Measurements from ENCODE around the gene SOSTDC1.

The SOSTDC1 gene, protein sequence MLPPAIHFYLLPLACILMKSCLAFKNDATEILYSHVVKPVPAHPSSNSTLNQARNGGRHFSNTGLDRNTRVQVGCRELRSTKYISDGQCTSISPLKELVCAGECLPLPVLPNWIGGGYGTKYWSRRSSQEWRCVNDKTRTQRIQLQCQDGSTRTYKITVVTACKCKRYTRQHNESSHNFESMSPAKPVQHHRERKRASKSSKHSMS

DNA sequence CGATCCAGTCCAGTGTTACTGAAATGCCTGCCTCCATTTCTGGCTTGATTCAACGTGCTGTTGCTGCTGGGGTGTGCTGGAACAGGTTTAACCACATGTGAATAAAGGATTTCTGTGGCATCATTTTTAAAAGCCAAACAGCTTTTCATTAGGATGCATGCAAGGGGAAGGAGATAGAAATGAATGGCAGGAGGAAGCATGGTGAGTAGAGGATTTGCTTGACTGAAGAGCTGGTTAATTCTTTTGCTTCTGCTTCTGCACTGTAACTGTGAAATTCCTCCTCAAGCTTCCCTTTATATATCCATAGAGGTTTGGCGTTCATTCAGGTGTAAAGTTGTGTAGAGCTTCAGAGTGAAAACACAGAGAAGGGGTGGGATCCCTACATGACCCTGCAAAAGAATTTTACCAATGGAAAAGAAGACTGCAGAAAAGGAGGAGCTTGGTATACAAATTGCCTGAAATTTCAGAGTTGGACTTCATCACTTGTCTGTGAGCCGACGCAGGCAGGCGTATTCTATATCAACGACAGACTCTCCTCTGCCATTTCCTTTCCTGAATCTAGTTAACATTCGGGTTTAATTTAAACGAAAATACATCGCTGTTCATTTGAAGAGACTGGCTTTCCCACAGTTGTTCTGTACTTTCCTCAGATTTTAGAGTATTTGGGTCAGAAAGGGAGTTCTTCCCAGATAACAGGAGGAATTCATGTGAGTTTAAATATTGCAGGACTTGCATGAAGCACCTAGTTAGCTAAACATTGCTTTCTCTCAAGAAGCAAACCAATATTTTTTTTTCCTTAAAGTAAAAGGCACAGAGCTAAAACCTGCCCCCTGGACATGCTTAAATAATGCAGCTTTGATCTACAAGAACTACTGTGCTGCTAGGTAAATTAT, at the start of gene SOSTDC1:
Gene SOSTDC1 (minus strand): TSS at position 270 of the 893 bp plus-strand sequence. CDS start 70 bp downstream, at position 200.
- TF ChIP-seq MYC (IDR thresholded peaks at IDR 0.05; ENCODE audit: low read depth, low read length): no peak
- TF ChIP-seq POLR2A (IDR thresholded peaks at IDR 0.05; ENCODE audit: extremely low read depth, insufficient read length): no peak
- TF ChIP-seq, protein P1, sequence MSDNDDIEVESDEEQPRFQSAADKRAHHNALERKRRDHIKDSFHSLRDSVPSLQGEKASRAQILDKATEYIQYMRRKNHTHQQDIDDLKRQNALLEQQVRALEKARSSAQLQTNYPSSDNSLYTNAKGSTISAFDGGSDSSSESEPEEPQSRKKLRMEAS (IDR thresholded peaks at IDR 0.05; ENCODE audit: low read depth, low read length): no peak
- TF ChIP-seq, protein P2, sequence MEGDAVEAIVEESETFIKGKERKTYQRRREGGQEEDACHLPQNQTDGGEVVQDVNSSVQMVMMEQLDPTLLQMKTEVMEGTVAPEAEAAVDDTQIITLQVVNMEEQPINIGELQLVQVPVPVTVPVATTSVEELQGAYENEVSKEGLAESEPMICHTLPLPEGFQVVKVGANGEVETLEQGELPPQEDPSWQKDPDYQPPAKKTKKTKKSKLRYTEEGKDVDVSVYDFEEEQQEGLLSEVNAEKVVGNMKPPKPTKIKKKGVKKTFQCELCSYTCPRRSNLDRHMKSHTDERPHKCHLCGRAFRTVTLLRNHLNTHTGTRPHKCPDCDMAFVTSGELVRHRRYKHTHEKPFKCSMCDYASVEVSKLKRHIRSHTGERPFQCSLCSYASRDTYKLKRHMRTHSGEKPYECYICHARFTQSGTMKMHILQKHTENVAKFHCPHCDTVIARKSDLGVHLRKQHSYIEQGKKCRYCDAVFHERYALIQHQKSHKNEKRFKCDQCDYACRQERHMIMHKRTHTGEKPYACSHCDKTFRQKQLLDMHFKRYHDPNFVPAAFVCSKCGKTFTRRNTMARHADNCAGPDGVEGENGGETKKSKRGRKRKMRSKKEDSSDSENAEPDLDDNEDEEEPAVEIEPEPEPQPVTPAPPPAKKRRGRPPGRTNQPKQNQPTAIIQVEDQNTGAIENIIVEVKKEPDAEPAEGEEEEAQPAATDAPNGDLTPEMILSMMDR (IDR thresholded peaks at IDR 0.05; ENCODE audit: low read depth, low read length): no peak
- no peak within 1 kb of the TSS for H3K4me3 ChIP-seq (ENCODE audit: low read depth, low read length)
- no peak for DNase-seq (ENCODE audit: low read depth)

DNA sequence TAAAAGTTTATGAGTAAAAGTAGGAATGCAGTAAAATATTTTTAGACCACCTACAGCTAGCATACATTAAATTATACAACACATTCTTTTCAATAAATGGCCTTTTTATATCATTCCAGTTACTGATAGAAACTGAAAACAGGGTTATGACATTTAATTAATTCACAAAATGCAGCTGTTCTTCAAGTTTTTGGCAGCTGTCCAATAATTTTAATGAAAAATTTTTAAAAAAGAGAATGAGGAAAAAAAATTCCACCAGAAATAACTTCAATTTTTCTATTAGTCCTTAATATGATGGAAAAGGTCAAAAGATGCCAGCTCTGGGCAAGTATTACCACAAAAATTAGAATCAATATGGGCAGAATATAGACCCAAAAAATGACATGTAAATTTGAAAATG, 49.2 kb upstream of the SOSTDC1 start:
- no peak overlapping the region for H3K4me3 ChIP-seq (ENCODE audit: low read depth, low read length)
- TF ChIP-seq POLR2A (IDR thresholded peaks at IDR 0.05; ENCODE audit: extremely low read depth, insufficient read length) (no peak), MYC (IDR thresholded peaks at IDR 0.05; ENCODE audit: low read depth, low read length) (no peak)
- TF ChIP-seq, protein P1 (IDR thresholded peaks at IDR 0.05; ENCODE audit: low read depth, low read length): no peak
- TF ChIP-seq, protein P2 (IDR thresholded peaks at IDR 0.05; ENCODE audit: low read depth, low read length): no peak
- no peak for DNase-seq (ENCODE audit: low read depth)

DNA sequence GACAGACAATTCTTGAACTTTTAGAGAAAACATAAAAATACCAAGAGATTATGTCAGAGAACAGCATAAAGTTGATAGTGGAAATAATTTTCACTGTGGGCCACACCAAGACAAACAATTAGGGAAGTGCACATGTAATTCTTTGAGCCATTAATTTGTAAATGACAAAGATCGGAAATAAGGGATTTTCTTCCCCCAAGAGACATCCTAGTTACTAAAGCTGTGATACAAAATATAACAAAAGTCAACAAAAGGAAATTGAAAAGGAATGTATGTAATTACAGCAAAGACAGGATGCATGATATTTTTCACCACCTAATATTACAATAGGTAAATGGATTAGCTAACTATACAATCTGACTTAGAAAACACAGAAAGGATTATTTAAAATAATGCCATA, 48.7 kb upstream of the SOSTDC1 start:
- TF ChIP-seq, protein P1 (IDR thresholded peaks at IDR 0.05; ENCODE audit: low read depth, low read length): no peak
- no peak for TF ChIP-seq POLR2A (IDR thresholded peaks at IDR 0.05; ENCODE audit: extremely low read depth, insufficient read length)
- TF ChIP-seq, protein P2 (IDR thresholded peaks at IDR 0.05; ENCODE audit: low read depth, low read length): no peak
- no peak for TF ChIP-seq MYC (IDR thresholded peaks at IDR 0.05; ENCODE audit: low read depth, low read length)
- H3K4me3 ChIP-seq (ENCODE audit: low read depth, low read length): no peak overlapping the region
- no peak for DNase-seq (ENCODE audit: low read depth)

DNA sequence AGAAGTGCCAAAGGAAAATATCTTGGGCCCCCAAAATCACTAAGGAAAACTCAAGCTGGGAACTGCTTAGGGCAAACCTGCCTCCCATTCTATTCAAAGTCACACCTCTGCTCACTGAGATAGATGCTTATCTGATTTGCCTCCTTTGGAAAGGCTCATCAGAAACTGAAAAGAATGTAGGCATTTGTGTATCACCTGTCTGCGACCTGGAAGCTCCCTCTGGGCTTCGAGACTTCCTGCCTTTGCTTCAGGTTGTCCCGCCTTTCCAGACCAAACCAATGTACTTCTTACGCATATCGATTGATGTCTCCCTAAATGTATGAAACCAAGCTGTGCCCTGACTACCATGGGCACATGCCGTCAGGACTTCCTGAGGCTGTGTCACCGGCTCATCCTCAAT, 46.6 kb upstream of the SOSTDC1 start:
- no peak overlapping the region for H3K4me3 ChIP-seq (ENCODE audit: low read depth, low read length)
- DNase-seq (ENCODE audit: low read depth): no peak
- TF ChIP-seq, protein P1 (IDR thresholded peaks at IDR 0.05; ENCODE audit: low read depth, low read length): no peak
- TF ChIP-seq MYC (IDR thresholded peaks at IDR 0.05; ENCODE audit: low read depth, low read length) (no peak), POLR2A (IDR thresholded peaks at IDR 0.05; ENCODE audit: extremely low read depth, insufficient read length) (no peak)
- TF ChIP-seq, protein P2 (IDR thresholded peaks at IDR 0.05; ENCODE audit: low read depth, low read length): no peak

DNA sequence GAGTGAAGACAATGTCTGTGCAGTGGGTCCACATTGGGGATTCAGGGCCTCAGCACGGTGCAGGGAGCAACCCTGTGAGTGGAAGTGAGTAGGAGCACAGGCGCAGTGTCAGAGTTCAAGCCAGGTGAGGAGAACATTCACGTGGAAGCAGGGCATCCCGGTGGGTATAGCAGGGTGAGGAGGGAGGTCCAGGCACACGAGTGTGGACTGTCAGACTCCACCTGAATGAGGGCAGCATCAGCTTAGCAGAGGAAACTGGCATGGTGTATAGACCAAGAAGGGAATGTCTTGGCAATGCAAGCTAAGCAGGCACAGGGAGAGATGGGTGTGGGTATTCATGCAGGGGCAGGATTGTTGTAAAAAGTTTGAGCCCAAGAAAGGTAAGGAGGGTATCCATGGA, 45.8 kb upstream of the SOSTDC1 start:
- TF ChIP-seq, protein P2 (IDR thresholded peaks at IDR 0.05; ENCODE audit: low read depth, low read length): no peak
- no peak overlapping the region for H3K4me3 ChIP-seq (ENCODE audit: low read depth, low read length)
- no peak for DNase-seq (ENCODE audit: low read depth)

All from NB4 (cell line).